ENCODE data around the gene C3.
"Not testable (repeated sequence)": the region's sequence is repeated elsewhere in the genome, so short reads cannot be mapped to it uniquely, and the experiment has no call there.

- peak in 5 of 6 experiments; percentile 53 to 71 (median 65) for TF ChIP-seq CTCF (IDR thresholded peaks at IDR 0.05)
- TF ChIP-seq POLR2A (IDR thresholded peaks at IDR 0.05): not testable (repeated sequence)
These were observed 87.5 kb downstream of the C3 start for GRCh38 chr19:6632747-6633455.

Data from Peyer's patch (tissue), 4 donors.